Measurements from ENCODE around the gene CASS4. TPM values are rescaled to one million over a fixed set of nuclear protein-coding genes. Genes with fewer than 3 reads are reported as not detected.
"Not testable (repeated sequence)": the region's sequence is repeated elsewhere in the genome, so short reads cannot be mapped to it uniquely, and the experiment has no call there.

The CASS4 gene
- total RNA-seq, 1 experiment from 2014 or later: 0.15 TPM

DNA sequence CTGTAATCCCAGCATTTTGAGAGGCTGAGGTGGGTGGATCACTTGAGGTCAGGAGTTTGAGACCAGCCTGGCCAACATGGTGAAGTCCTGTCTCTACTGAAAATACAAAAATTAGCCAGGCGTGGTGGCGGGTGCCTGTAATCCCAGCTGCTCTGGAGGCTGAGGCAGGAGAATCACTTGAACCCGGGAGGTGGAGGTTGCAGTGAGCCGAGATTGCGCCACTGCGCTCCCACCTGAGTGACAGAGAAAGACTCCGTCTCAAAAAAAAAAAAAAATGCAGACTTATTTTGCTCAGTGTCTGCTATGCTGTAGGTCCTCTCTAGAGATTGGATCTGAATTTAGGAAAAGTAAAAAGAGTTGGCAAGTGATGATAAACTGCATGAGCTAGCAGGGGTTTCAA lies 773 bp upstream of the CASS4 start:
- H3K4me1 ChIP-seq (ENCODE audit: control insufficient read depth, insufficient read depth, low read length); H3K9me3 ChIP-seq (ENCODE audit: control insufficient read depth, insufficient read depth, low read depth, low read length); BruUV-seq (replicated peaks); in situ Hi-C loops (cut with HindIII; ENCODE audit: low pct_unique_long_range_greater_than_20kb, low sequenced_read_pairs); H3K27ac ChIP-seq (ENCODE audit: low read length); H3K36me3 ChIP-seq (ENCODE audit: control insufficient read depth, insufficient read depth, low read length); intact Hi-C loops (cut with micrococcal nuclease; ENCODE audit: unreplicated experiment); CTCF ChIA-PET; ATAC-seq; H3K27me3 ChIP-seq (ENCODE audit: control insufficient read depth, insufficient read depth, low read length); H3K4me3 ChIP-seq (ENCODE audit: low read depth in 2 of 2, low read length in 2 of 2); DNase-seq (ENCODE audit: low read depth, low spot score): not testable (repeated sequence)
- POLR2A ChIA-PET: interaction anchor here (0.7 kb wide), 1 partner anchor 217 kb away, joined by 3 read pairs; no protein-coding TSS in a partner anchor

DNA sequence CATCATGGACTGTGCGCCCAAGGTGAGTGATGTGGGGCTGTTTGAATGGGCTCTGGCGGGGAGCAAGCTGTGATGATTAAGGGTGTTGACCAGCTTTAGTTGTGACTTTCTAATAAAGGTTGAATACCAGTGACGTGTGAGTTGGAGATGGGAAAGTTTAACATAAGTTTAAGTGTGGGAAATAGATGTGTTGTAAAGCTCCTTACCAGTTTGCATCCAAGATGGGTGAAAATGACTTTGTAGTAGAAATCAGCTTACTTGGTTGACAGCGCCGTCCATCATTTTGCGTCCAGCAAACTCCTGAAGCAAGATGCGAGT lies 372 bp downstream of the CASS4 start:
- CTCF ChIA-PET: no interaction called here
- no peak overlapping the region for H3K27ac ChIP-seq (ENCODE audit: low read length)
- ATAC-seq (no peak), DNase-seq (ENCODE audit: low read depth, low spot score) (no peak)
- no peak overlapping the region for H3K4me3 ChIP-seq (ENCODE audit: low read depth in 2 of 2, low read length in 2 of 2)
- in situ Hi-C loops (cut with HindIII; ENCODE audit: low pct_unique_long_range_greater_than_20kb, low sequenced_read_pairs) (no loop called here), intact Hi-C loops (cut with micrococcal nuclease; ENCODE audit: unreplicated experiment) (no loop called here)
- no peaks in the 10 kb centered on the region for H3K4me1 ChIP-seq (ENCODE audit: control insufficient read depth, insufficient read depth, low read length)
- no TSS peak for BruUV-seq (replicated peaks)
- H3K9me3 ChIP-seq (ENCODE audit: control insufficient read depth, insufficient read depth, low read depth, low read length): no peaks in the 10 kb centered on the region
- H3K27me3 ChIP-seq (ENCODE audit: control insufficient read depth, insufficient read depth, low read length): no peaks in the 10 kb centered on the region
- POLR2A ChIA-PET: interaction anchor here (0.5 kb wide), 1 partner anchor 12 kb away, joined by 6 read pairs; no protein-coding TSS in a partner anchor
- H3K36me3 ChIP-seq (ENCODE audit: control insufficient read depth, insufficient read depth, low read length): 0 out of 2 replicates have a peak, but pooled peaks cover 2% of the 10 kb centered on the region
- TF ChIP-seq, protein P1, sequence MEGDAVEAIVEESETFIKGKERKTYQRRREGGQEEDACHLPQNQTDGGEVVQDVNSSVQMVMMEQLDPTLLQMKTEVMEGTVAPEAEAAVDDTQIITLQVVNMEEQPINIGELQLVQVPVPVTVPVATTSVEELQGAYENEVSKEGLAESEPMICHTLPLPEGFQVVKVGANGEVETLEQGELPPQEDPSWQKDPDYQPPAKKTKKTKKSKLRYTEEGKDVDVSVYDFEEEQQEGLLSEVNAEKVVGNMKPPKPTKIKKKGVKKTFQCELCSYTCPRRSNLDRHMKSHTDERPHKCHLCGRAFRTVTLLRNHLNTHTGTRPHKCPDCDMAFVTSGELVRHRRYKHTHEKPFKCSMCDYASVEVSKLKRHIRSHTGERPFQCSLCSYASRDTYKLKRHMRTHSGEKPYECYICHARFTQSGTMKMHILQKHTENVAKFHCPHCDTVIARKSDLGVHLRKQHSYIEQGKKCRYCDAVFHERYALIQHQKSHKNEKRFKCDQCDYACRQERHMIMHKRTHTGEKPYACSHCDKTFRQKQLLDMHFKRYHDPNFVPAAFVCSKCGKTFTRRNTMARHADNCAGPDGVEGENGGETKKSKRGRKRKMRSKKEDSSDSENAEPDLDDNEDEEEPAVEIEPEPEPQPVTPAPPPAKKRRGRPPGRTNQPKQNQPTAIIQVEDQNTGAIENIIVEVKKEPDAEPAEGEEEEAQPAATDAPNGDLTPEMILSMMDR (IDR thresholded peaks at IDR 0.05): no peak
- TF ChIP-seq, protein P2, sequence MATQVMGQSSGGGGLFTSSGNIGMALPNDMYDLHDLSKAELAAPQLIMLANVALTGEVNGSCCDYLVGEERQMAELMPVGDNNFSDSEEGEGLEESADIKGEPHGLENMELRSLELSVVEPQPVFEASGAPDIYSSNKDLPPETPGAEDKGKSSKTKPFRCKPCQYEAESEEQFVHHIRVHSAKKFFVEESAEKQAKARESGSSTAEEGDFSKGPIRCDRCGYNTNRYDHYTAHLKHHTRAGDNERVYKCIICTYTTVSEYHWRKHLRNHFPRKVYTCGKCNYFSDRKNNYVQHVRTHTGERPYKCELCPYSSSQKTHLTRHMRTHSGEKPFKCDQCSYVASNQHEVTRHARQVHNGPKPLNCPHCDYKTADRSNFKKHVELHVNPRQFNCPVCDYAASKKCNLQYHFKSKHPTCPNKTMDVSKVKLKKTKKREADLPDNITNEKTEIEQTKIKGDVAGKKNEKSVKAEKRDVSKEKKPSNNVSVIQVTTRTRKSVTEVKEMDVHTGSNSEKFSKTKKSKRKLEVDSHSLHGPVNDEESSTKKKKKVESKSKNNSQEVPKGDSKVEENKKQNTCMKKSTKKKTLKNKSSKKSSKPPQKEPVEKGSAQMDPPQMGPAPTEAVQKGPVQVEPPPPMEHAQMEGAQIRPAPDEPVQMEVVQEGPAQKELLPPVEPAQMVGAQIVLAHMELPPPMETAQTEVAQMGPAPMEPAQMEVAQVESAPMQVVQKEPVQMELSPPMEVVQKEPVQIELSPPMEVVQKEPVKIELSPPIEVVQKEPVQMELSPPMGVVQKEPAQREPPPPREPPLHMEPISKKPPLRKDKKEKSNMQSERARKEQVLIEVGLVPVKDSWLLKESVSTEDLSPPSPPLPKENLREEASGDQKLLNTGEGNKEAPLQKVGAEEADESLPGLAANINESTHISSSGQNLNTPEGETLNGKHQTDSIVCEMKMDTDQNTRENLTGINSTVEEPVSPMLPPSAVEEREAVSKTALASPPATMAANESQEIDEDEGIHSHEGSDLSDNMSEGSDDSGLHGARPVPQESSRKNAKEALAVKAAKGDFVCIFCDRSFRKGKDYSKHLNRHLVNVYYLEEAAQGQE (IDR thresholded peaks at IDR 0.05; ENCODE audit: insufficient read depth in 1 of 2, low read depth in 2 of 2, low read length in 1 of 2): no peak
- TF ChIP-seq SIN3A (IDR thresholded peaks at IDR 0.05; ENCODE audit: borderline replicate concordance, insufficient read depth, low read depth, low read length): no peak
- TF ChIP-seq TCF7L2 (IDR thresholded peaks at IDR 0.05; ENCODE audit: low read depth, low read length): no peak
- no peak for TF ChIP-seq POLR2AphosphoS5 (IDR thresholded peaks at IDR 0.05; ENCODE audit: low read depth, low read length)

DNA sequence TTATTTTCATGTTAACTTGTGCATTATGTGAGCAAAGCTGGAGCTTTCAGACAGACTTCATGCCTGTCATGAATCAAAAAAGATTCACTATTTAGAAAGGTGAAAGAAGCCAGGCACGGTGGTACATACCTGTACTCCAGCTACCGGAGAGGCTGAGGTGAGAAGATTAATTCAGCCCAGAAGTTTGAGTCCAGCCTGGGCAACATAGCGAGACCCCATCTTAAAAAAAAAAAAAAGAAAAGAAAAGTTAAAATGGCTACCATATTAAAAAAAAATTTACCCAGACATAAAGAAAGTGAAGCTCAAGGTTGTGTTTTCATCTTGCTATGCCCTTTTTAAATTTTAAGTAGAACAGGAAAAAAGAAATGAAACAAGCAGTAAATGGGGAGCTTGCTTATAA lies 889 bp downstream of the CASS4 start:
- intact Hi-C loops (cut with micrococcal nuclease; ENCODE audit: unreplicated experiment): no loop called here
- Histone ChIP-seq H3K27me3 (ENCODE audit: control insufficient read depth, insufficient read depth, low read length) (no peaks in the 10 kb centered on the region), H3K4me3 (ENCODE audit: low read depth in 2 of 2, low read length in 2 of 2) (no peak overlapping the region), H3K4me1 (ENCODE audit: control insufficient read depth, insufficient read depth, low read length) (no peaks in the 10 kb centered on the region), H3K27ac (ENCODE audit: low read length) (no peak overlapping the region), H3K9me3 (ENCODE audit: control insufficient read depth, insufficient read depth, low read depth, low read length) (no peaks in the 10 kb centered on the region), H3K36me3 (ENCODE audit: control insufficient read depth, insufficient read depth, low read length) (0 out of 2 replicates have a peak, but pooled peaks cover 2% of the 10 kb centered on the region)
- TF ChIP-seq POLR2AphosphoS5 (IDR thresholded peaks at IDR 0.05; ENCODE audit: low read depth, low read length) (no peak), SIN3A (IDR thresholded peaks at IDR 0.05; ENCODE audit: borderline replicate concordance, insufficient read depth, low read depth, low read length) (no peak), TCF7L2 (IDR thresholded peaks at IDR 0.05; ENCODE audit: low read depth, low read length) (no peak)
- TF ChIP-seq, protein P2 (IDR thresholded peaks at IDR 0.05; ENCODE audit: insufficient read depth in 1 of 2, low read depth in 2 of 2, low read length in 1 of 2): no peak
- TF ChIP-seq, protein P1 (IDR thresholded peaks at IDR 0.05): no peak
- in situ Hi-C loops (cut with HindIII; ENCODE audit: low pct_unique_long_range_greater_than_20kb, low sequenced_read_pairs): no loop called here
- ChIA-PET CTCF (no interaction called here), POLR2A (interaction anchor here (0.5 kb wide), 1 partner anchor 12 kb away, joined by 6 read pairs; no protein-coding TSS in a partner anchor)
- ATAC-seq: no peak
- no peak for DNase-seq (ENCODE audit: low read depth, low spot score)
- BruUV-seq (replicated peaks): no TSS peak

All from Panc1 (cell line).